Stimulated activated CD4-positive, alpha-beta T cell treated with anti-CD3 and anti-CD28 coated beads, TNF-alpha, amount 100 ng/mL, for 1 hour (primary cell): ENCODE data around the gene WFDC2.
A peak's percentile ranks its signal among the peaks of the same experiment; 100 is the strongest.

Experiments used
- DNase-seq, 3 donors: peaks; one replicate each; pipeline ENCODE4 v3.0.0-alpha.2; 2020; ENCODE audit warnings: low read depth in 3 of 3, low spot score in 1 of 3

WFDC2 gene

GRCh38 chr20:45469336-45470261 lies at the start of gene WFDC2:
WFDC2 (plus strand) TSS chr20:45469753; CDS start chr20:45469782, 29 bp downstream.
- DNase-seq, result no peak

- no peak for DNase-seq
Observed at GRCh38 chr20:45420125-45420524, 49.4 kb upstream of the WFDC2 start.

- DNase-seq, result no peak
Observed at GRCh38 chr20:45423700-45424099, 45.9 kb upstream of the WFDC2 start.

- DNase-seq, result no peak
Observed at GRCh38 chr20:45425561-45425960, 44.0 kb upstream of the WFDC2 start.

- DNase-seq, result no peak
Observed at GRCh38 chr20:45426320-45427016, 43.1 kb upstream of the WFDC2 start.

GRCh38 chr20:45427236-45428149 lies 42.1 kb upstream of the WFDC2 start:
- no peak for DNase-seq

GRCh38 chr20:45429618-45430017 lies 39.9 kb upstream of the WFDC2 start:
- DNase-seq, result no peak

- DNase-seq, result no peak
Observed at GRCh38 chr20:45432294-45432693, 37.3 kb upstream of the WFDC2 start.

GRCh38 chr20:45433316-45433715 lies 36.2 kb upstream of the WFDC2 start:
- no peak for DNase-seq

GRCh38 chr20:45433976-45434375 lies 35.6 kb upstream of the WFDC2 start:
- DNase-seq, result no peak

GRCh38 chr20:45436732-45437485 lies 32.6 kb upstream of the WFDC2 start:
- DNase-seq, result peak; percentile 64 to 87 (median 76)

- no peak for DNase-seq
Observed at GRCh38 chr20:45440424-45440823, 29.1 kb upstream of the WFDC2 start.

- DNase-seq, result no peak
Observed at GRCh38 chr20:45440891-45441685, 28.5 kb upstream of the WFDC2 start.

GRCh38 chr20:45441746-45442145 lies 27.8 kb upstream of the WFDC2 start:
- no peak for DNase-seq

GRCh38 chr20:45444050-45444449 lies 25.5 kb upstream of the WFDC2 start:
- no peak for DNase-seq

- no peak for DNase-seq
Observed at GRCh38 chr20:45445805-45446562, 23.6 kb upstream of the WFDC2 start.

- DNase-seq, result no peak
Observed at GRCh38 chr20:45448270-45448669, 21.3 kb upstream of the WFDC2 start.

- no peak for DNase-seq
Observed at GRCh38 chr20:45449528-45449927, 20.0 kb upstream of the WFDC2 start.
